HG03159 (cell line): ENCODE data around the gene FARP1.

ENCODE experiments used
- ATAC-seq: cut with Tn5 transposase; IDR thresholded peaks from one replicate; pipeline ENCODE4 v1.9.1; 2021; ENCODE audit warnings: mild to moderate bottlenecking, moderate library complexity; ENCODE audit not compliant: unreplicated experiment

Gene FARP1

DNA sequence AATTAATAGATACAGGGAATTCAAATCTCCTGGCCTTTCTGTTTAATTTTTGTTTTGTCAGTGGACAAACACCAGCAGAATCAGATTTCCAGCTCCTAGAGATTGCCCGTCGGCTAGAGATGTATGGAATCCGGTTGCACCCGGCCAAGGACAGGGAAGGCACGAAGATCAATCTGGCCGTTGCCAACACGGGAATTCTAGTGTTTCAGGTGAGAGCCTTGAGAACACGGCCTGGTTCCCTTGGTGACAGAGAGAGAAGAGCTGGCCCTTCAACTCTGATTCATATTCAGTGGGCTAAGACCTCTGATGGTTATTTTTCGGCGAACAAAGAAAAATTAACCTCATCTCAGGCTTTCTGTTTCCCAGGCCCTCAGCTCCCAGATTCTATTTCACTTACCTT, 242.7 kb downstream of the FARP1 start:
- ATAC-seq: no peak

DNA sequence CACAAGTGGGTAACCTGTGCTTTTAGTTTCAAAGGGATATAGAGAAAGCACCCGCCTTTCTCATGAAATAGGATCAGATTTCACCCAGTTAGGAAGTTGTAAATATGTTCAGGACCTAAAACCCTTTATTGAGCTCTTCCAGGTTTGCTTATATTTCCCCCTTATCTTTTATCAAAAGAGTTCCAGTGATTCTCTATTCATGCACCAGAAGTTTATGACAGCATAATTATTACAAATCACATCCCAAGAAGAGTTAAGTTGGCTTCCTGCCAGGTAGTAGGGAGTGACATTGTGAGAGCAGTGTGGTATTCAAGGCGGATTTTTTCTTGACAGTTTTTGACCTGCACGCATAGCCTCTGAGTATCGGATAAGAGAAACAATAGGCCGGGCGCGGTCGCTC, 243.7 kb downstream of the FARP1 start:
- ATAC-seq: no peak

DNA sequence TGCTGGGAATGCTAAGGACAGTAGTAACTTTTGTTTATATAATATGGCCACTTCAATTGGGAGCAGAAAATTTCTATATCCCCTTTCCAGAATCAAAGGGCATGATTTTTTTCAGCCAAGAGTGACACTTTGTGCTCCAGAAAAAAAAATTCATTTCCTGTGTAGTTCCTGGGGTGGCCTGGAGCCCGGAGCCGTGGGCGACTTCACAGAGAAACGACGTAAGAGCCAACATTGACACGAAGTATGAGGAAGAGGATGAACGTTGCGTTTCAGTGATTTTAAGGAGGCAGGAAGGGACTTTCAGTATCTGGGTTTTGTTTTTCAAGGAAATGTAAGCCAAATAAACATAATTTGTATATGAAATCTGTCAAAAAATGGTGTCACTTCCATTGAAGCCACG, 246.4 kb downstream of the FARP1 start:
- no peak for ATAC-seq

DNA sequence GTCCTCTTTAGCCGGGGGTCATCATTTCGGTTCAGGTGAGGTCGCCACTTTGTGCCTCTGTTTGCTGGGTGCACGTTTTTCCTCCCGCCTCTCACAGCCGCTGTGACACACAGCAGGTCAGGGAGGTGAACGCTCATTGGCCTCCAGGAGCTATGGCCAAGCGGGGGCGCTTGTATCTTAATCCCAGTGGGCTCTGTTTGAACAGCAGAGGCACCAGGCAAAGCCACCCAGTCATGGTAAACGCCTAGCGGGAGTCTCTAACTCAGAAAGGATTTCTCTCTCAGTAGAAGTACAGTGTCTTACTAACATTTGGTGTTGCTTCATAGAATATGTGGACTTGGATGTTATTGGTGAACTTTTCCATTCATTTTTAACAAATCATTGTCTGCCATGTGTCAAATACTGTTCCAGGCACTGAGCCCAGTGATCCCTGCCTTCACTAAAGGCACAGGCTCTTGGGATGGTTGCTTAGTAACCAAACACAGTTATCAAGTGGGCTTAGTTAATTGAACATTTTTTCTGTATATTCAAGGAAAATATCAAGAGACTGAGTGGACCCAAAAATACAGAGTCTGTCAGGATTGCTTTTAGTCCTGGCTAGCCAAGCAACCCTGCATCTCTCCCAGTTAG, 247.3 kb downstream of the FARP1 start:
- ATAC-seq: no peak

DNA sequence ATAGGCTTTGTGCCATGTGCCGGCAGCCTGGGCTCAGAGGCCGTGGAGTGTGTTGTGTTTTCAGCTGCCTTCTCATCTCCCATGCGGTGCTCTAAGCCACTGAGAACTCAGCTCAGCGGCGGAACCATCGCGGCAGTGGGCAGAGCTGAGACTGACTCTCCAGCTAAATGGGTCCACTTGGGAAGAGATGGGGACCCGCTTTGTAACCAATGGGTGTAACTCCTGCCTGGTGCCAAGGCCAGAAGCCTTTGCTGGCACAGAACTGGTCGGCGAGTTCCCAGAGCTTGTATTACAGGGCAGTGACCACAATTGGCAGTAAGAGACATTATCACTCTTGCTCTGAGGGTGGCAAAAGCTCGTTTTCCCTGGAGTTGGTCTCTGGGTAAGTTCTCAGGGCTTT, 251.0 kb downstream of the FARP1 start:
- no peak for ATAC-seq

DNA sequence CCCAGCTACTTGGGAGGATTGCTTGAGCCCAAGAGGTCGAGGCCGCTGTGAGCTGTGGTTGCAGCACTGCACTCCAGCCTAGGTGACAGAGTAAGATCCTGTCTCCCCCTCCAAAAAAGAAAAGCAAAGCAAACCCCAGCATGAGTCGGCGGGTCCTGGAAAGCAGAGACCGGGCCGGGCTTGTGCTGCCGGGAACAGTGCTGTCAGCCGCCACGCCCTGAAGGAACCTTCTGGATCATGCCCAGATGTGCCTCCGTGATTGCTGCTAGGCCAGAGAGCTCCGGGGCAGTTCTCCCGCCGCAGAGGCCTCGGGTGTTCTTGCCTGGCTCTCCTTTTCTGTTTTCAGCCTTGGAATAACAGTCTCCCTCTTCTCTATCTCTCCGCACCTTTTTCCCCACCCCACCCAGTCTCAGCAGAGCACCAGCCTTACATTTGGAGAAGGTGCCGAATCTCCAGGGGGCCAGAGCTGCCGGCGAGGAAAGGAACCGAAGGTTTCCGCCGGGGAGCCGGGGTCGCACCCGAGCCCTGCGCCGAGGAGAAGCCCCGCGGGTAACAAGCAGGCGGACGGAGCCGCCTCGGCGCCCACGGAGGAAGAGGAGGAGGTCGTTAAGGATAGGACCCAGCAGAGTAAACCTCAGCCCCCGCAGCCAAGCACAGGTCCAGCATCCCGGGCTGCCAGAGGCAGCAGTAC, 252.1 kb downstream of the FARP1 start:
- ATAC-seq: no peak

DNA sequence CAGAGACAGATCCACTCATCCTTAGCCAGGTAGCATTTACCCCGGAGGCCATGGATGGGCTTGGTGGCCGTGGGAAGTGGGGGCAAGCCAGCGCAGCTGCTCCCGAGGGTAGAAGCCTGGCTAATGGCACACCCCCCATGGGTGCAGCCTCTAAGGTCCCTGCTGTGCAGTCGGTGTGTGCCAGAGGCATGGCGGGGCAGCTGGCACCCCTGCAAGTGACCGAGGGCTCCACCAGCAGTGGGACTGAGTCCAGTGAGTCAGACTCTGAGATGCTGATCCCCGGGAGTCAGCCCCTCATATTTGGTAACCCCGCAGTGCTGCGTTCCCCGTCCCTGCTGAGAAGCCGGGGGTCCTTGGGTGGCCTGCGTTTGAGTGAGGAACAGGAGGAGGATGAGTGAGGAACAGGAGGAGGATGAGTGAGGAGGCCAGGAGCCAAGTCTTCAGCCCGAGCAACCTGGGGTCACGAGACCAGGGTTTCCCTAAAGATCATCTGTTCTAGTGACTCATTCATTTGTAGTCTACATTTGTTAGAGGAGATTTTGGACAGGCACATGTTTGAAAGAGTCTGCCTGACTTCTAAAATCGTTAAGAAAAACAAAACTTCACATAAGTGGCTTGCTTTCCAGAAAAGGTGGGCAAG, 253.3 kb downstream of the FARP1 start:
- no peak for ATAC-seq

DNA sequence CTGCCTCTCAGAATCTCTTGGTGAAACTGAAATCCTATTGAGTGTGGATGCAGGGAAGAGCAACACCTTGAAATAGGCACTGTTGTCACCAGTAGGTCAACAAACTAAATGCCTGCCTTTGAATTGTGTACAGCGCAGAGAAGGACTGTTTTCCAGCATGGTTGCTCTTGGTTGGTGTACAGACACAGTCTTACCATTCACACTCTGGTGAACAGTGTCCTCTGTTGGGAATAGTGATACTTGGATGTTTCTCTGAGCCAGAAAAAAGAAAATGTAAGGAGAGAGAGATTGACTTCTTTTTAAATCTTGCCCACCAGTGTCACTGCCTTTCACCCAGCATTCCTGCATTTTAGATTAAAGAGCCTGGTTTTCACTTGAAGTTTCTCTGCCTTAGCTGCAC, 254.3 kb downstream of the FARP1 start:
- no peak for ATAC-seq

DNA sequence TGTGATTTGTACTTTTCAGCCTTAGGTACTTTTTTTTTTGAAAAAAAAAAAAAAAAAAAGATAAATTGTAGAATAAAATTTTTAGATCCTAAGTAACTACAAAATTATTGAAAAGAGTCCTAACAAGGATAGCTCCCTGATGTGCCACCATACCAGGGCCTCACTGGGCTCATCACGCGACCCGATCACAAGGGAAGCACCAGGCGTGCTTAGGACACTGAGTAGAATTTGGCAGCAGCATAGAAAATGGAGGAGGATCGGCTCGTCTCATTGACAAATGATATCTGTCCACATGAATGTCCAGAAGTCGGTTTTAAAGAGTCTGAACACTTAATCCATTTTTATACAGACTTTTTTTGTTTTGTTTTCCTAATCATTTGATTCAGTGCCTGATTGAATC, 255.0 kb downstream of the FARP1 start:
- no peak for ATAC-seq

DNA sequence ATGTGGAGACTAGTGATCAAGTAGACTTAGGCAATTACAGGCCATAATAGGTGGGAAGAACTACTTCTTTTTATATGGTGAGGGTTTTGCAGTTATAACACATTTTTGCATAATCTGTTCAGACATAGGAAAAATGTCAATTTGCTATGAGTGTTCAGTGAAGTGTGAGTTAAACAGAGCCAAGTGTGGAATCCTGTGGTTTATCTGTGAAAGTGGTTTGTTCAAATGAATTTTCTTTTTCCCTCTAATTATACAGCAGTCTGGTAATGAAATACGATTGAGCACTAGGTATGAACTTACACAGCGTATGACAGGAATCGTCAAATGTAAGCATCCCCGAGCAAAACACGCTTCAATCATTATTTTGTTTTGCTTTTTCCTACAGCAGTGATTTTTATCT, 255.7 kb downstream of the FARP1 start:
- ATAC-seq: no peak

DNA sequence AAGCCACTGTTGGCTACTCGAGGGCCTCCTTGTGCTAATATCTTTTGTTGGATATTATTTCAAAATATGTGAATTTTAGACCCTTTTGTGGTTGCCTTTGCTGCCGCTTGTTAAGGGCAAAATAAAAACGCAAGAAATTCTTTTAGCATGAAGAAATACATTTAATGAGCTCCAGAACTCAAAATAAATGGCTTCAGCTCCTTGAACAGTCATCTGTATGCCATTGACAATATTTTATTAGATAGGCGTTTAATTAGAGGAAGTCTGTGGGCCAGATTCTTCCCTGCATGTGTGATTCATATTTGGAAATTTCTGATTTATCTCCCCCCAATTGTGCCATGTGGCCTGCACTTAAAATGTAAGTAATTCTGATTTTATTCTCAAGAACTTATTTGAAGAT, 256.9 kb downstream of the FARP1 start:
- ATAC-seq: no peak

DNA sequence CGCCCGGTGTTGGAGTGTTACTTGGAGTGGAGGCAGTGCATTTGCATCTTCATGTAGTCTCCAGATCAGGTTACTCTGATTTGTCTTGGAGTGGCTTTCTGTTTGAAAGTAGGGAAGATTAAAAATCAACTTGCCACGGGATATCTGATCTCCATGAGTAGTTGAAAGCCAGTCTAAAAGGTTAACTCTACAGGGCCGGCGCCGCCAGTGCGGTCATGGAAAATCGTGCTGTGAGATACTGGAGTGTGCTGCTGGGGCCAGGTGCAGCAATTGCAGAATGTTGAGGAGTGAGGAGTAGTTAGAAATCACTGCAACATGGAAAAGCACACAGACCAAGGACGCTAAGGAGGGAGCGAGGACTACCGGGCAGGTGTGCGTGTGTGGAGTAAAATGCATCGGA, 259.0 kb downstream of the FARP1 start:
- no peak for ATAC-seq

DNA sequence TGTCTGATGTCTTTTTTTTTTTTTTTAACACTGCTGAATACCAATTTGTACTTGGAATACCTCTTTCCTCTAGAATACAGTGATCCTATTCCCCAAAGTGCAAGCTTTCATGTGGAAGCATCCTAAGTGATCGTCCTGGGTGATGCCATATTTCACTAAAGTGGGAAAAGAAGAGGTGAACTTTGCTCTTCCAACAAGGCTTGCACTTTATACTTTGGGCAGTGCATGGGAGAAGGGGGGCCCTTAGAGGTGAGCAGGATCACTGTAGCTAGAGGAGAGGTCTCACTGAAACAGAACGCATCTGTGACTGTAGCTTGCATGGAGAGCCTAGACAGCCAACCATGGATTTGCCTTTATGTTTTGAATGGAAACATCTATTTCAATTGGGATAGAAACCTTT, 260.2 kb downstream of the FARP1 start:
- no peak for ATAC-seq

DNA sequence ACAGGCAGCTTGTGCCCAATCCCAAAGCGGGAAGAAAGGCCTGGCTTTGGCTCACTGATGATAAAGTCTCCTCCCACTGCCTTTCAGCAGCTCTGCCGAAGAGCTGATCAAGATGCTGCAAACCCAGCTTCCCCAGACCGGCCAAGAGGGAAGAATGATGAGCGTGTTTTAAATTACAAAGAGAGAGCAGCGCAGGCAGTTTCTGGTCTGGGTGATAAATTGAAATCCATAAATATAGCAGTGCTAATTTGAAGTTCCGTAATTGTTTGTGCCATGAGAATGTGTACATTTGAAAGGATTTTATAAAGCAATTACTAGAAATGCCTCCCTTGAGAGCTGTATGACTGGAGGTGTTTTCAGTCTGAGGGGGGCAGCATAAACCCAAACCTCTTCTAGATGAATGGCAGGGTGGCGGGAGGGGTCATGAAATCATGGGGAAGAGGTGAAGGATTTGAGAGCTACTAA, 262.2 kb downstream of the FARP1 start:
- no peak for ATAC-seq

DNA sequence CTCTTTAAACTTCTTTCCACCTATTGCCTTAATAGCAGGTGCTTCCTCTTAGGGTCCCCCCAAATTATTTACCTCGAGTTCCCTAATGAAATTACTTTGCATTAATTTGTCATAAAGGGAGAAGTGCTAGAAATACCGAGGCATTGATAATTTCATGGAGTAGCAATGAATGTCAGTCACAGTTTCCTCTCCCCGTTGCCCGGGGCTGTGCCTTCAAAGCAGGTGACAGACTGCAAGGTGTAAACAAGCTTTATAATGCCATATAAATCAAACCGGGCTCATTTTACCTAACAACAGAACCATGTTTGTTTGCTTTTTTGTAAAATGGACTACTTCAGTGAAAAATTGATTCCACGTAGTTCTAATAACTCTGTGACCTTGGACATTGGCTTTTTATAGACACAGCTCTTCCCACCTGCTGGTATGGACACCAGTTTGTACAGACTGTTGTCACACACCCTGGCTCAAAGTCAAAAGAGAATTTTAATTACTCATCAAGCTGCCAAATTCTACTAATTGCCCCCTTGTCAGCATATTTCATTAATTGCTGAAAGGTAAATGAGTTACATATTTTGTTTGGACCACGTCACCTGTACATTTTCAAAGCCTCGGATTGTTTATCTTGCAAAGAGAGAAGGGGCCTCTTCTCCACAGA, 262.9 kb downstream of the FARP1 start:
- no peak for ATAC-seq

DNA sequence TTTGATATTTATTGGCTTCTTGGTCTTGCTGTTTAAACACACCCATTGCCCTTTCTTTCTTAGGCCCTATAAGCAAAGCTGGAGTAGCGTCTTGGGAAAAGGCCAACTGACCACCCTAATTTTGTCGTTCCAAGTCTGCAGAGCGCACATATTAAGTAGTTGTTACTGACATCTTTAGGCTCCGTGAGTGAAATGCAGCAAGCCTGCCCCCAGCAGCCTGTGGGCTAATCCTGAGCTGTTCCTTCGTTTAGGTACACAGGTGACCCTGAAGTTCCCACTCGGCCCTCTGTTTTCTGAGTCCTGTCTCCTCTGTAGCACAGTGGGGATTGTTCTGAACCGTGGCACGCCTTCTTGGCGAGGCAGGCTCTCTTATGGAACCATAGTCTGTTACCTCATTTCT, 263.5 kb downstream of the FARP1 start:
- ATAC-seq: no peak

DNA sequence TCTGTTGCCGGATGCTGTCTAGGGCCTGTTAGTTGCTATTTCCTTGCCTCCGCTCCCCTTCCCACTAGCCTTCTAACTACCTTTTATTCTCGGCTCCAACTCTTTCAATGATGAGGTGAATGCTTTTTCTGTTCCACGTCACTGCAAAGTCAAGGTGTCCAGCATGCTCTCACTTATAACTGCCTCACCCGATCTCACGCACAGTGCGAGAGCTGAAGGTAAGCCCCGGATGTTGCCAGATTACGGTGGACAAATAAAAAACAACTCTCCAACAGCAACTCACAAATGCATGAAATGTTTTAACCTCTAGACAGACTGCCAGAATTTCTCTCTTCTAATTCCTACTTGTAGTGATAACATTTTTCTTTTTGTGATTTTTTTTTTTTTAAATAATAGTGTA, 264.1 kb downstream of the FARP1 start:
- no peak for ATAC-seq

DNA sequence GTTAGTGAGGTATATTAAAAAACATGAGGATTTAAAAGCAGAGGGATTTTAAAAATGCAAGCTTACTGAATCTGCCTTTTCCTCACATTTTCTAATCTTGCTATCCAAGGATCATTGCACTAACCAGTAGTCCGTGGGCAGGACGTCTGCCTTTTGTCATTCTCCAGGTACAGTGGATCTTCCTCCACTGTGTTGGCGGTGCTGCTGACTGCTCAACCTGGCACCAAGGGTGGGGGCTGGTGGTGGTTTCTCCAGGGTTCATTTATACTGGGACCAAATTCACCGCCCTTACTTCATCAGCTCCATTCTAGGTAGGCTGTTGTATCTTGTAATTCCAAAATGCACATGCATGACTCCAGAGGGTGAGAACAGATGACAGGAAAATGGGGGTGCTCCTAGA, 264.7 kb downstream of the FARP1 start:
- ATAC-seq: no peak

DNA sequence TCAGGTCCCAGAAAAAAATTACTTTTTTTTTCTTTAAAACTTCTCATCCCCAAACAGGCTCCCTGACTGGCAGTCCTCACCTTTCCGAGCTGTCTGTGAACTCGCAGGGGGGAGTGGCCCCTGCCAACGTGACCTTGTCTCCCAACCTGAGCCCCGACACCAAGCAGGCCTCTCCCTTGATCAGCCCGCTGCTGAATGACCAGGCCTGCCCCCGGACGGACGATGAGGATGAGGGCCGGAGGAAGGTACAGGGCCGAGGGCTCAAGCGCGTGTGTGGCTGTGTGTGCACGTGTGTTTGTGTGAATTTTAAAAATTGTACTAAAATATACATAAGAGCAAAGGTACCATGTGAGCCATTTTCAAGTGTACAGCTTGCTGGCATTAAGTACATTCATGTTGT, 266.4 kb downstream of the FARP1 start:
- no peak for ATAC-seq

DNA sequence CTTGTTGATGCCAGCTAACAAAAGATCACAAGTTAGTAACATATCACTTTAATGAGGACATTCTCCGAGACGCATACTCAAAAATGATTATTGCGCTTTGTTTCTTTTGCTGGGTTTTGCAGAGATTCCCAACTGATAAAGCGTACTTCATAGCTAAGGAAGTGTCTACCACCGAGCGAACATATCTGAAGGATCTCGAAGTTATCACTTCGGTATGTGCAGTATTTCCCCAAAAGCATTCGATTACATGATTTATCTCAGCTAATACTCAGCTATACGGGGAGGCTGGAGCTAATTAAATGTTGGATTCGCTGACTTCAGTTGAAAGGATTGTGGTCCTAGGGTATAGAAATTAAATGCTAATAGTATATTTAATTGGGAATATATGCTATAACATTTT, 267.7 kb downstream of the FARP1 start:
- no peak for ATAC-seq

DNA sequence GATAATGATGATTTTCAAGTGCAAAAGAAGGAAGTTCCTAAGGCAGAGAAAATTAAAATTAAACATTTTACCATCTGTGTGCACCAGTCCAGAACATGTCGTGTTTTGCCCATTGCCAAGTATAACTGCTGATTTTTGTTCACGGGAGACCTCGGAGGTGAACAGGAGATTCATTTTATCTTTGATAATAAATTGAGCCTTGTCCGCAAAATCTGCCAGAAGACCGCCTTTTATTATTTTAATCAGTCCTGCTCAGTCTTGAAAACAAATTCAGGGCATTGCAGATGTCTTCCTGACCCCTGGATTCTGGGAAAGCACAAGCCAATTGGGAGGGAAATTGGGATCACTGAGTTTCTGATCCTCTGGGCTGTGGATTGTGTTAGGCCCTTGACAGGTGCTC, 268.1 kb downstream of the FARP1 start:
- ATAC-seq: no peak
